ENCODE results near the gene SLC39A11.

GRCh38 chr17:73031472-73031871 is 61.0 kb downstream of the SLC39A11 start:
- TF ChIP-seq CTCF (conservative IDR thresholded peaks at IDR 0.05; ENCODE audit: low read depth, low read length), result no peak
- TF ChIP-seq EZH2 (IDR thresholded peaks at IDR 0.05; ENCODE audit: borderline replicate concordance, low read depth, low read length, poor library complexity, severe bottlenecking), result no peak
